Panc1 (cell line): ENCODE results near the gene LSM12. TPM values are rescaled to one million over a fixed set of nuclear protein-coding genes. Genes with fewer than 3 reads are reported as not detected.

Experiments used
- ATAC-seq: fragments of 200-7000 bp; cut with Tn5 transposase; 2 replicates; pipeline ENCODE4 v1.9.1; 2020; ENCODE audit warnings: mild to moderate bottlenecking, moderate library complexity
- BruUV-seq: library from RNA; stranded (reverse); fragments of 400-500 nt; replicated peaks from 2 replicates; lab custom pipeline; 2021; lab: Mats Ljungman, UMichigan
- CTCF ChIA-PET: fragments of 300-600 bp; sonication (Branson Sonifier 250); formaldehyde crosslinking; loops from one replicate; lab custom pipeline; 2022; ENCODE audit warnings: antibody characterized with exemption; lab: Charles Lee
- POLR2A ChIA-PET: fragments of 300-600 bp; sonication (Branson Sonifier 250); formaldehyde crosslinking; loops from one replicate; lab custom pipeline; 2022; ENCODE audit warnings: antibody characterized with exemption; lab: Charles Lee
- DNase-seq: peaks from one replicate; pipeline ENCODE4 v3.0.0-alpha.2; 2010; ENCODE audit warnings: low read depth, low spot score
- H3K27ac ChIP-seq: 2 replicates; pipeline ENCODE4 v1.5.1; 2011; ENCODE audit warnings: mild to moderate bottlenecking, low read length, inconsistent platforms
- H3K27me3 ChIP-seq: fragments of 200-500 bp; sonication (Bioruptor generic); 2 replicates; pipeline ENCODE4 v1.6.0; 2014; ENCODE audit warnings: low read length, inconsistent platforms; ENCODE audit not compliant: control insufficient read depth, insufficient read depth
- H3K36me3 ChIP-seq: fragments of 200-500 bp; sonication (Bioruptor generic); 2 replicates; pipeline ENCODE4 v1.5.1; 2014; ENCODE audit warnings: inconsistent platforms, mild to moderate bottlenecking, low read length, moderate library complexity; ENCODE audit not compliant: control insufficient read depth, insufficient read depth
- H3K4me1 ChIP-seq: 2 replicates; pipeline ENCODE4 v1.5.1; 2011; ENCODE audit warnings: inconsistent platforms, mild to moderate bottlenecking, low read length, moderate library complexity; ENCODE audit not compliant: control insufficient read depth, insufficient read depth
- H3K4me3 ChIP-seq, 2 experiments: 2 replicates each; pipeline ENCODE4 v1.5.1; 2011 to 2012; ENCODE audit warnings: low read depth in 2 of 2, low read length in 2 of 2, mild to moderate bottlenecking in 2 of 2, inconsistent platforms in 1 of 2, moderate library complexity in 1 of 2
- H3K9me3 ChIP-seq: fragments of 200-500 bp; sonication (Bioruptor generic); 2 replicates; pipeline ENCODE4 v1.5.1; 2014; ENCODE audit warnings: low read depth, mild to moderate bottlenecking, inconsistent platforms, low read length, moderate library complexity; ENCODE audit not compliant: control insufficient read depth, insufficient read depth
- POLR2AphosphoS5 ChIP-seq: IDR thresholded peaks from 2 replicates; pipeline ENCODE4 v1.6.1; 2012; ENCODE audit warnings: mild to moderate bottlenecking, low read depth, low read length, moderate library complexity
- SIN3A ChIP-seq: IDR thresholded peaks from 2 replicates; pipeline ENCODE4 v1.6.1; 2012; ENCODE audit warnings: low read depth, mild to moderate bottlenecking, low read length, moderate library complexity, borderline replicate concordance; ENCODE audit not compliant: insufficient read depth
- TCF7L2 ChIP-seq: IDR thresholded peaks from 2 replicates; pipeline ENCODE4 v1.6.1; 2011; ENCODE audit warnings: mild to moderate bottlenecking, low read depth, low read length, inconsistent platforms
- in situ Hi-C: cut with HindIII; loops from 2 replicates; pipeline ENCODE4 v1.10.0; 2016; ENCODE audit warnings: low sequenced_read_pairs, low pct_unique_long_range_greater_than_20kb
- intact Hi-C: fragments of 100-400 bp; cut with micrococcal nuclease; formaldehyde crosslinking; loops from one replicate; pipeline ENCODE4 v1.10.0; 2022; ENCODE audit not compliant: unreplicated experiment
- total RNA-seq: library from RNA; stranded (reverse); gene quantifications from one replicate; pipeline ENCODE4 v1.2.1, GENCODE V29; 2021; ENCODE audit not compliant: unreplicated experiment
- TF ChIP-seq, protein P1 (sequence below), 2 experiments: IDR thresholded peaks; 2 replicates each; pipeline ENCODE4 v1.6.1; 2011 to 2012; ENCODE audit warnings: low read depth in 2 of 2, control low read depth in 1 of 2, low read length in 1 of 2, mild to moderate bottlenecking in 1 of 2, moderate library complexity in 1 of 2; ENCODE audit not compliant: insufficient read depth in 1 of 2
- TF ChIP-seq, protein P2 (sequence below): fragments of 450-650 bp; IDR thresholded peaks from 2 replicates; pipeline ENCODE4 v1.5.1; 2017; ENCODE audit warnings: mild to moderate bottlenecking

Gene LSM12
- total RNA-seq, 1 experiment from 2014 or later = 73.0 TPM

DNA sequence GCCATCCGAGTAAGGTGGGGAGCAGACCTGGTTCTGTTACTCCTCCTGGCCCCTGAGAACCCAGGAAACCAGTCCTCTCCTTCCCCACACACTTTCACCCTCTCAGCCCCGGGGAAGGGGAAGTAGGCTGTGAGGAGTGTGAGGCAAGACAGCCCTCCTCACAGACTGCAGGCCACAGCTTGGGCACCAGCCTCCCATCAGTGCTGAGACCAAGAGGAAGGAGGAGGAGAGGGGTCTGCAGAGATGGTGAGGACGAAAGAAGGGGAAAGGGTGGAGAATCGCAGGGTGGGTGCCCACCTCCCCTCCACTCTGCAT lies 11.1 kb upstream of the LSM12 start:
- no peak for DNase-seq
- H3K27ac ChIP-seq = no peak overlapping the region
- in situ Hi-C loops (no loop called here), intact Hi-C loops (no loop called here)
- no peaks in the 10 kb centered on the region for H3K27me3 ChIP-seq
- POLR2A ChIA-PET = no interaction called here
- TF ChIP-seq, protein P1, sequence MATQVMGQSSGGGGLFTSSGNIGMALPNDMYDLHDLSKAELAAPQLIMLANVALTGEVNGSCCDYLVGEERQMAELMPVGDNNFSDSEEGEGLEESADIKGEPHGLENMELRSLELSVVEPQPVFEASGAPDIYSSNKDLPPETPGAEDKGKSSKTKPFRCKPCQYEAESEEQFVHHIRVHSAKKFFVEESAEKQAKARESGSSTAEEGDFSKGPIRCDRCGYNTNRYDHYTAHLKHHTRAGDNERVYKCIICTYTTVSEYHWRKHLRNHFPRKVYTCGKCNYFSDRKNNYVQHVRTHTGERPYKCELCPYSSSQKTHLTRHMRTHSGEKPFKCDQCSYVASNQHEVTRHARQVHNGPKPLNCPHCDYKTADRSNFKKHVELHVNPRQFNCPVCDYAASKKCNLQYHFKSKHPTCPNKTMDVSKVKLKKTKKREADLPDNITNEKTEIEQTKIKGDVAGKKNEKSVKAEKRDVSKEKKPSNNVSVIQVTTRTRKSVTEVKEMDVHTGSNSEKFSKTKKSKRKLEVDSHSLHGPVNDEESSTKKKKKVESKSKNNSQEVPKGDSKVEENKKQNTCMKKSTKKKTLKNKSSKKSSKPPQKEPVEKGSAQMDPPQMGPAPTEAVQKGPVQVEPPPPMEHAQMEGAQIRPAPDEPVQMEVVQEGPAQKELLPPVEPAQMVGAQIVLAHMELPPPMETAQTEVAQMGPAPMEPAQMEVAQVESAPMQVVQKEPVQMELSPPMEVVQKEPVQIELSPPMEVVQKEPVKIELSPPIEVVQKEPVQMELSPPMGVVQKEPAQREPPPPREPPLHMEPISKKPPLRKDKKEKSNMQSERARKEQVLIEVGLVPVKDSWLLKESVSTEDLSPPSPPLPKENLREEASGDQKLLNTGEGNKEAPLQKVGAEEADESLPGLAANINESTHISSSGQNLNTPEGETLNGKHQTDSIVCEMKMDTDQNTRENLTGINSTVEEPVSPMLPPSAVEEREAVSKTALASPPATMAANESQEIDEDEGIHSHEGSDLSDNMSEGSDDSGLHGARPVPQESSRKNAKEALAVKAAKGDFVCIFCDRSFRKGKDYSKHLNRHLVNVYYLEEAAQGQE (IDR thresholded peaks at IDR 0.05; ENCODE audit: insufficient read depth in 1 of 2, low read depth in 2 of 2, low read length in 1 of 2) = no peak
- TF ChIP-seq POLR2AphosphoS5 (no peak), SIN3A (no peak), TCF7L2 (no peak)
- TF ChIP-seq, protein P2, sequence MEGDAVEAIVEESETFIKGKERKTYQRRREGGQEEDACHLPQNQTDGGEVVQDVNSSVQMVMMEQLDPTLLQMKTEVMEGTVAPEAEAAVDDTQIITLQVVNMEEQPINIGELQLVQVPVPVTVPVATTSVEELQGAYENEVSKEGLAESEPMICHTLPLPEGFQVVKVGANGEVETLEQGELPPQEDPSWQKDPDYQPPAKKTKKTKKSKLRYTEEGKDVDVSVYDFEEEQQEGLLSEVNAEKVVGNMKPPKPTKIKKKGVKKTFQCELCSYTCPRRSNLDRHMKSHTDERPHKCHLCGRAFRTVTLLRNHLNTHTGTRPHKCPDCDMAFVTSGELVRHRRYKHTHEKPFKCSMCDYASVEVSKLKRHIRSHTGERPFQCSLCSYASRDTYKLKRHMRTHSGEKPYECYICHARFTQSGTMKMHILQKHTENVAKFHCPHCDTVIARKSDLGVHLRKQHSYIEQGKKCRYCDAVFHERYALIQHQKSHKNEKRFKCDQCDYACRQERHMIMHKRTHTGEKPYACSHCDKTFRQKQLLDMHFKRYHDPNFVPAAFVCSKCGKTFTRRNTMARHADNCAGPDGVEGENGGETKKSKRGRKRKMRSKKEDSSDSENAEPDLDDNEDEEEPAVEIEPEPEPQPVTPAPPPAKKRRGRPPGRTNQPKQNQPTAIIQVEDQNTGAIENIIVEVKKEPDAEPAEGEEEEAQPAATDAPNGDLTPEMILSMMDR = no peak
- H3K9me3 ChIP-seq = no peaks in the 10 kb centered on the region
- no peak for ATAC-seq
- CTCF ChIA-PET = no interaction called here
- no peaks in the 10 kb centered on the region for H3K4me1 ChIP-seq
- H3K36me3 ChIP-seq = no peaks in the 10 kb centered on the region
- no TSS peak for BruUV-seq
- no peak overlapping the region for H3K4me3 ChIP-seq

DNA sequence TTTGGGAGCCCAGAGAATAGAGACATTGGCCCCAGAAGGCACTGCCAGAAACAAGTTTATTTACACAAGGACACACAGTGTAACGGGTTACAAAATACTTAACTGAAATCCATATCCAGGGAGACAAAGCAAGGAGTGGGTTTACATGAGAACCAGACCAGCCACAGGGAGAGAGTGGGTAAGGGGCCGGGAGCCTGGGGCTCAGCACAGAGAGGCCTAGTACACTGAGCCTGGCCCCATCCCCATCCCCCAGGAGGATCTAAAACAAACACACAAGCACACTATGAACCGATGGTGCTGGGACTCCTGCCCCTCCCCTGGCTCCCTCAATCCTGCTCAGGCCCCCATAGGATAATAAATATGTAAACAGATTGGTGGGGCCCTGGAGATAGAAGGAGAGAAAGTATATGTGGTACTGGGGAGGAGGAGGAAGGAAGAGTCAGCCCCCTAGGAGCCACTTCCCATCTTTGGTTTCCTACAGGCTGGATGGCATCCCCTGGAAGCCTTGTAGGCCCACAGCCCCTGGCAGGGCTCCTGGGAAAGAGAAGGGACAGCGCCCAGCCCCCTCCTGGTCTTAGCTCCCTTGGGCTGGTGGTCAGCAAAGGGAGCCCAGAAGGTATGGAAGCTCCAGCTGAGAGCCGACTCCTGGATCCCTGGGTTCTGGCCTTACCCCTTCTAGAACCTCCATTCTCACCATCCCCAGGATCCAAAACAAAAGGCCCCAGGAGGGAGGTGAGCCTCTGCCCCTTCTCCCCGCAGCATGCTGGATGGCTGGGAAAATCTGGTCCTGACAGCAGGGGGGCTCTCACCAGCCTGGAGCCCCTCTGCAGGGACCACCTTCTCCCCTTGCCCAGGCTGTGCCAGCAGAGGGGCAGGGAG lies 10.5 kb upstream of the LSM12 start:
- Histone ChIP-seq H3K9me3 (no peaks in the 10 kb centered on the region), H3K4me3 (no peak overlapping the region), H3K27me3 (no peaks in the 10 kb centered on the region), H3K36me3 (no peaks in the 10 kb centered on the region), H3K4me1 (peaks cover 1% of the 10 kb centered on the region), H3K27ac (no peak overlapping the region)
- intact Hi-C loops (no loop called here), in situ Hi-C loops (no loop called here)
- POLR2A ChIA-PET = no interaction called here
- BruUV-seq = no TSS peak
- no peak for TF ChIP-seq TCF7L2
- TF ChIP-seq SIN3A = no peak
- TF ChIP-seq, protein P2 = no peak
- TF ChIP-seq, protein P1 (IDR thresholded peaks at IDR 0.05; ENCODE audit: insufficient read depth in 1 of 2, low read depth in 2 of 2, low read length in 1 of 2) = no peak
- no peak for TF ChIP-seq POLR2AphosphoS5
- CTCF ChIA-PET = no interaction called here
- ATAC-seq (no peak), DNase-seq (no peak)
